HEK293 (cell line): ENCODE data around the gene CTSF.

ENCODE experiments used
- TCF7L2 ChIP-seq: IDR thresholded peaks from 2 replicates; pipeline ENCODE4 v1.6.1; 2011; ENCODE audit warnings: low read depth, mild to moderate bottlenecking, inconsistent platforms, low read length, moderate library complexity, borderline replicate concordance
- ZNF169 ChIP-seq: fragments of 450-650 bp; formaldehyde crosslinking; IDR thresholded peaks from 2 replicates; pipeline ENCODE4 v1.5.1; 2016; ENCODE audit warnings: missing biosample characterization, missing genetic modification characterization
- TF ChIP-seq, protein P1 (sequence below): fragments of 450-650 bp; formaldehyde crosslinking; IDR thresholded peaks from 2 replicates; pipeline ENCODE4 v1.5.1; 2016; ENCODE audit warnings: missing biosample characterization, missing genetic modification characterization
- TF ChIP-seq, protein P2 (sequence below): fragments of 450-650 bp; formaldehyde crosslinking; IDR thresholded peaks from 2 replicates; pipeline ENCODE4 v1.5.1; 2016; ENCODE audit warnings: missing biosample characterization, missing genetic modification characterization

DNA sequence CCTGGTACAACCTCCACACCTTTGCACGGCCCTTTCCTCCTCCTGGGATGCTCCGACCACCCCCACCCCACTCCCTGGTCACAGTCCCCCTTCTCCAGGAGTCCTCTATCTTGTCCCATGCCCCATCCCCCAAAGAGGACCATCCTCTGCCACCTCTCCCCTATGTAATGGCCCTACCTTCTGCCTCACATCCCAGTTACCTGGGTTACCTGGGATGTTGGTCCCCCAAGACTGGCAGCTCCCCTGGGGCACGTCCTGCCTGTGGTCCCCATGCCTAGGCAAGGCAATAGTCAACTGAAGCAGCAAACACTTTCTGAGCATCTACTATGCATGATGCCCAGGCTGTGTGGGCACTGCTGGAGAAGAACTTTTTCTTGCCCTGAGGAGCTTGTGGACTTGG is 13.0 kb downstream of the CTSF start:
- TF ChIP-seq, protein P1, sequence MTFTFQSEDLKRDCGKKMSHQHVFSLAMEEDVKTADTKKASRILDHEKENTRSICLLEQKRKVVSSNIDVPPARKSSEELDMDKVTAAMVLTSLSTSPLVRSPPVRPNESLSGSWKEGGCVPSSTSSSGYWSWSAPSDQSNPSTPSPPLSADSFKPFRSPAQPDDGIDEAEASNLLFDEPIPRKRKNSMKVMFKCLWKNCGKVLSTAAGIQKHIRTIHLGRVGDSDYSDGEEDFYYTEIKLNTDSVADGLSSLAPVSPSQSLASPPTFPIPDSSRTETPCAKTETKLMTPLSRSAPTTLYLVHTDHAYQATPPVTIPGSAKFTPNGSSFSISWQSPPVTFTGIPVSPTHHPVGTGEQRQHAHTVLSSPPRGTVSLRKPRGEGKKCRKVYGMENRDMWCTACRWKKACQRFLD (tag by site-specific recombination) = no peak
- TF ChIP-seq TCF7L2 (no peak), ZNF169 (tag by site-specific recombination) (no peak)
- TF ChIP-seq, protein P2, sequence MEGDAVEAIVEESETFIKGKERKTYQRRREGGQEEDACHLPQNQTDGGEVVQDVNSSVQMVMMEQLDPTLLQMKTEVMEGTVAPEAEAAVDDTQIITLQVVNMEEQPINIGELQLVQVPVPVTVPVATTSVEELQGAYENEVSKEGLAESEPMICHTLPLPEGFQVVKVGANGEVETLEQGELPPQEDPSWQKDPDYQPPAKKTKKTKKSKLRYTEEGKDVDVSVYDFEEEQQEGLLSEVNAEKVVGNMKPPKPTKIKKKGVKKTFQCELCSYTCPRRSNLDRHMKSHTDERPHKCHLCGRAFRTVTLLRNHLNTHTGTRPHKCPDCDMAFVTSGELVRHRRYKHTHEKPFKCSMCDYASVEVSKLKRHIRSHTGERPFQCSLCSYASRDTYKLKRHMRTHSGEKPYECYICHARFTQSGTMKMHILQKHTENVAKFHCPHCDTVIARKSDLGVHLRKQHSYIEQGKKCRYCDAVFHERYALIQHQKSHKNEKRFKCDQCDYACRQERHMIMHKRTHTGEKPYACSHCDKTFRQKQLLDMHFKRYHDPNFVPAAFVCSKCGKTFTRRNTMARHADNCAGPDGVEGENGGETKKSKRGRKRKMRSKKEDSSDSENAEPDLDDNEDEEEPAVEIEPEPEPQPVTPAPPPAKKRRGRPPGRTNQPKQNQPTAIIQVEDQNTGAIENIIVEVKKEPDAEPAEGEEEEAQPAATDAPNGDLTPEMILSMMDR (tag by site-specific recombination) = no peak
